ENCODE data around the gene TMEM81. TPM values are rescaled to one million over a fixed set of nuclear protein-coding genes. Genes with fewer than 3 reads are reported as not detected.

TMEM81 gene
- total and polyA plus RNA-seq, 10 of the 15 experiments (the other 5 are each of a cell fraction or from before 2014, with no cell fraction given) = 0.62 to 2.2 (median 1.1) TPM

DNA sequence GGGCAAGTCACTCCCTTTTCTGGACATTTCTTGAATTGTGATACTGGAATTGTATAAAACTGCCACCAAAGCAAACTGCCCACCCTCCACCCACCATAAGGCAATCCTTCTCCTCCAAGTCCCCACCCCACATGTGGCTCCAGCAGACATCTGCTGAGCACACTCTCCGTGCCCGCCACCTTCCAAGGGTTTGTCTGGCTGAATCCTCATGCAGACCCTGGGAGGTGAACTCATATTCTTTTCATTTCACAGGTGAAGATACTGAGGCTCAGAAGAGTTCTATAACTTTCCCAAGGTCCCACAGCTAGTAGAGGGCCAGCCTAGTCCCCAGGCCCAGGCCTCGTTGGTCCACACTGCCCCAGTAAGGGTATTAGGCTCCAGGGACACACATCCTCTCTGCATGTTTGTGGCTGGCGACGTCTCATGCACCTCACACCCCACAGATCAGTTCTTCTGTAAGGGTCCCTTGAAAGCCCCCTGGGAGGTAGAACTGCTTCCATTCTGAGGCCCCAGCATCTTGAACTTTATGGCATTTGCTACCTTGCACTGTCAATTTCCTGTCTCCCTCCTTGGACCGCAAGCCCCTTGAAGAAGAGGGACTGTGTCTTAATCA lies 27.2 kb downstream of the TMEM81 start:
- CTCF ChIA-PET = interaction anchor here (1.2 to 1.8 kb wide), 2 partner anchors 68 to 84 kb away, joined by 3 to 8 read pairs; no protein-coding TSS in a partner anchor
- ATAC-seq = no peak
- TF ChIP-seq NBN (IDR thresholded peaks at IDR 0.05) (no peak), TBL1XR1 (IDR thresholded peaks at IDR 0.05; ENCODE audit: low read depth, low read length) (no peak), PAX5 (IDR thresholded peaks at IDR 0.05; ENCODE audit: borderline replicate concordance, low read depth, low read length) (no peak), SMC3 (IDR thresholded peaks at IDR 0.05; ENCODE audit: borderline replicate concordance, low read length) (no peak), PML (IDR thresholded peaks at IDR 0.05; ENCODE audit: low read length) (no peak), ZSCAN29 (IDR thresholded peaks at IDR 0.05) (no peak)
- TF ChIP-seq, protein P1, sequence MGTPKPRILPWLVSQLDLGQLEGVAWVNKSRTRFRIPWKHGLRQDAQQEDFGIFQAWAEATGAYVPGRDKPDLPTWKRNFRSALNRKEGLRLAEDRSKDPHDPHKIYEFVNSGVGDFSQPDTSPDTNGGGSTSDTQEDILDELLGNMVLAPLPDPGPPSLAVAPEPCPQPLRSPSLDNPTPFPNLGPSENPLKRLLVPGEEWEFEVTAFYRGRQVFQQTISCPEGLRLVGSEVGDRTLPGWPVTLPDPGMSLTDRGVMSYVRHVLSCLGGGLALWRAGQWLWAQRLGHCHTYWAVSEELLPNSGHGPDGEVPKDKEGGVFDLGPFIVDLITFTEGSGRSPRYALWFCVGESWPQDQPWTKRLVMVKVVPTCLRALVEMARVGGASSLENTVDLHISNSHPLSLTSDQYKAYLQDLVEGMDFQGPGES (IDR thresholded peaks at IDR 0.05) = no peak
- TF ChIP-seq, protein P2, sequence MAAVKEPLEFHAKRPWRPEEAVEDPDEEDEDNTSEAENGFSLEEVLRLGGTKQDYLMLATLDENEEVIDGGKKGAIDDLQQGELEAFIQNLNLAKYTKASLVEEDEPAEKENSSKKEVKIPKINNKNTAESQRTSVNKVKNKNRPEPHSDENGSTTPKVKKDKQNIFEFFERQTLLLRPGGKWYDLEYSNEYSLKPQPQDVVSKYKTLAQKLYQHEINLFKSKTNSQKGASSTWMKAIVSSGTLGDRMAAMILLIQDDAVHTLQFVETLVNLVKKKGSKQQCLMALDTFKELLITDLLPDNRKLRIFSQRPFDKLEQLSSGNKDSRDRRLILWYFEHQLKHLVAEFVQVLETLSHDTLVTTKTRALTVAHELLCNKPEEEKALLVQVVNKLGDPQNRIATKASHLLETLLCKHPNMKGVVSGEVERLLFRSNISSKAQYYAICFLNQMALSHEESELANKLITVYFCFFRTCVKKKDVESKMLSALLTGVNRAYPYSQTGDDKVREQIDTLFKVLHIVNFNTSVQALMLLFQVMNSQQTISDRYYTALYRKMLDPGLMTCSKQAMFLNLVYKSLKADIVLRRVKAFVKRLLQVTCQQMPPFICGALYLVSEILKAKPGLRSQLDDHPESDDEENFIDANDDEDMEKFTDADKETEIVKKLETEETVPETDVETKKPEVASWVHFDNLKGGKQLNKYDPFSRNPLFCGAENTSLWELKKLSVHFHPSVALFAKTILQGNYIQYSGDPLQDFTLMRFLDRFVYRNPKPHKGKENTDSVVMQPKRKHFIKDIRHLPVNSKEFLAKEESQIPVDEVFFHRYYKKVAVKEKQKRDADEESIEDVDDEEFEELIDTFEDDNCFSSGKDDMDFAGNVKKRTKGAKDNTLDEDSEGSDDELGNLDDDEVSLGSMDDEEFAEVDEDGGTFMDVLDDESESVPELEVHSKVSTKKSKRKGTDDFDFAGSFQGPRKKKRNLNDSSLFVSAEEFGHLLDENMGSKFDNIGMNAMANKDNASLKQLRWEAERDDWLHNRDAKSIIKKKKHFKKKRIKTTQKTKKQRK (IDR thresholded peaks at IDR 0.05; ENCODE audit: low read depth, low read length) = no peak
- H3K4me2 ChIP-seq (ENCODE audit: control insufficient read depth, insufficient read depth) = no peak overlapping the region
- no peaks in the 10 kb centered on the region for H3K4me1 ChIP-seq (ENCODE audit: control insufficient read depth, insufficient read depth, low read length)
- H3K27ac ChIP-seq (ENCODE audit: control insufficient read depth, insufficient read depth) = no peak overlapping the region
- no peak for FAIRE-seq
- H3K36me3 ChIP-seq (ENCODE audit: control insufficient read depth in 2 of 2, insufficient read depth in 2 of 2, low read length in 1 of 2) = no peaks in the 10 kb centered on the region
- 67% methylated on average over 6 of the region's 6 CpGs for WGBS (ENCODE audit: insufficient coverage, insufficient replicate concordance, low lambda C conversion rate, missing lambda C conversion rate)
- POLR2A ChIA-PET = no interaction called here
- no peak overlapping the region for H3K4me3 ChIP-seq
- no peaks in the 10 kb centered on the region for H3K79me2 ChIP-seq (ENCODE audit: control insufficient read depth, insufficient read depth, low read length)
- DNase-seq (ENCODE audit: low read depth, low spot score) = no peak
- in situ Hi-C loops (cut with MboI) = no loop called here
- H2AFZ ChIP-seq (ENCODE audit: control insufficient read depth, low read depth, low read length) = no peak overlapping the region
- no peaks in the 10 kb centered on the region for H3K9me3 ChIP-seq (replicated peaks; ENCODE audit: control insufficient read depth, insufficient read depth, low read length)
- SMC1A ChIA-PET (ENCODE audit: uncharacterized antibody, unreplicated experiment) = no interaction called here
- no peaks in the 10 kb centered on the region for H4K20me1 ChIP-seq (ENCODE audit: control insufficient read depth, insufficient read depth)
- no peaks in the 10 kb centered on the region; a peak in 2 of 4 replicates for H3K27me3 ChIP-seq (replicated peaks in 1 of 2; ENCODE audit: control insufficient read depth in 2 of 2, insufficient read depth in 2 of 2, low read length in 1 of 2)
- no TSS peak for BruUV-seq (replicated peaks)
- H3K9ac ChIP-seq (ENCODE audit: control insufficient read depth, insufficient read depth, low read length) = no peak overlapping the region
- intact Hi-C loops (cut with micrococcal nuclease; ENCODE audit: unreplicated experiment) = no loop called here
- RAD21 ChIA-PET (ENCODE audit: unreplicated experiment) = no interaction called here

All from GM12878 (cell line).